ENCODE data around the gene SLAIN1.

Gene SLAIN1

GRCh38 chr13:77717508-77717907 lies 20.0 kb downstream of the SLAIN1 start:
- Histone ChIP-seq H3K4me3 (ENCODE audit: low read length) (no peak overlapping the region), H3K36me3 (ENCODE audit: control insufficient read depth, insufficient read depth, low read length) (no peaks in the 10 kb centered on the region), H3K27ac (ENCODE audit: low read depth, low read length) (no peak overlapping the region), H3K4me1 (ENCODE audit: control insufficient read depth, insufficient read depth, low read length) (no peaks in the 10 kb centered on the region), H3K27me3 (ENCODE audit: control insufficient read depth, insufficient read depth, low read length) (no peaks in the 10 kb centered on the region), H3K9ac (ENCODE audit: low read length) (no peak overlapping the region)

- no peak overlapping the region for H3K4me3 ChIP-seq (ENCODE audit: low read length)
- H3K36me3 ChIP-seq (ENCODE audit: control insufficient read depth, insufficient read depth, low read length), result no peaks in the 10 kb centered on the region
- H3K27me3 ChIP-seq (ENCODE audit: control insufficient read depth, insufficient read depth, low read length), result no peaks in the 10 kb centered on the region
- H3K9ac ChIP-seq (ENCODE audit: low read length), result no peak overlapping the region
- H3K4me1 ChIP-seq (ENCODE audit: control insufficient read depth, insufficient read depth, low read length), result no peaks in the 10 kb centered on the region
- no peak overlapping the region for H3K27ac ChIP-seq (ENCODE audit: low read depth, low read length)
These were observed 21.6 kb downstream of the SLAIN1 start for GRCh38 chr13:77719128-77719527.

- Histone ChIP-seq H3K9ac (ENCODE audit: low read length) (no peak overlapping the region), H3K27me3 (ENCODE audit: control insufficient read depth, insufficient read depth, low read length) (no peaks in the 10 kb centered on the region), H3K27ac (ENCODE audit: low read depth, low read length) (no peak overlapping the region), H3K4me3 (ENCODE audit: low read length) (no peak overlapping the region), H3K4me1 (ENCODE audit: control insufficient read depth, insufficient read depth, low read length) (no peaks in the 10 kb centered on the region), H3K36me3 (ENCODE audit: control insufficient read depth, insufficient read depth, low read length) (no peaks in the 10 kb centered on the region)
These were observed 23.5 kb downstream of the SLAIN1 start for GRCh38 chr13:77720988-77721387.

- no peaks in the 10 kb centered on the region for H3K36me3 ChIP-seq (ENCODE audit: control insufficient read depth, insufficient read depth, low read length)
- H3K4me3 ChIP-seq (ENCODE audit: low read length), result no peak overlapping the region
- H3K9ac ChIP-seq (ENCODE audit: low read length), result no peak overlapping the region
- no peaks in the 10 kb centered on the region for H3K4me1 ChIP-seq (ENCODE audit: control insufficient read depth, insufficient read depth, low read length)
- H3K27me3 ChIP-seq (ENCODE audit: control insufficient read depth, insufficient read depth, low read length), result no peaks in the 10 kb centered on the region
- no peak overlapping the region for H3K27ac ChIP-seq (ENCODE audit: low read depth, low read length)
These were observed 26.6 kb downstream of the SLAIN1 start for GRCh38 chr13:77724092-77724491.

- no peaks in the 10 kb centered on the region for H3K27me3 ChIP-seq (ENCODE audit: control insufficient read depth, insufficient read depth, low read length)
- no peak overlapping the region for H3K9ac ChIP-seq (ENCODE audit: low read length)
- no peak overlapping the region for H3K4me3 ChIP-seq (ENCODE audit: low read length)
- no peaks in the 10 kb centered on the region for H3K36me3 ChIP-seq (ENCODE audit: control insufficient read depth, insufficient read depth, low read length)
- no peak overlapping the region for H3K27ac ChIP-seq (ENCODE audit: low read depth, low read length)
- H3K4me1 ChIP-seq (ENCODE audit: control insufficient read depth, insufficient read depth, low read length), result no peaks in the 10 kb centered on the region
These were observed 27.6 kb downstream of the SLAIN1 start for GRCh38 chr13:77725071-77725470.

GRCh38 chr13:77728265-77729125 lies 31.0 kb downstream of the SLAIN1 start:
- Histone ChIP-seq H3K36me3 (ENCODE audit: control insufficient read depth, insufficient read depth, low read length) (no peaks in the 10 kb centered on the region), H3K4me3 (ENCODE audit: low read length) (no peak overlapping the region), H3K4me1 (ENCODE audit: control insufficient read depth, insufficient read depth, low read length) (no peaks in the 10 kb centered on the region), H3K9ac (ENCODE audit: low read length) (no peak overlapping the region), H3K27me3 (ENCODE audit: control insufficient read depth, insufficient read depth, low read length) (no peaks in the 10 kb centered on the region), H3K27ac (ENCODE audit: low read depth, low read length) (no peak overlapping the region)

- no peak overlapping the region for H3K4me3 ChIP-seq (ENCODE audit: low read length)
- no peak overlapping the region for H3K9ac ChIP-seq (ENCODE audit: low read length)
- no peaks in the 10 kb centered on the region for H3K36me3 ChIP-seq (ENCODE audit: control insufficient read depth, insufficient read depth, low read length)
- no peaks in the 10 kb centered on the region for H3K4me1 ChIP-seq (ENCODE audit: control insufficient read depth, insufficient read depth, low read length)
- no peaks in the 10 kb centered on the region for H3K27me3 ChIP-seq (ENCODE audit: control insufficient read depth, insufficient read depth, low read length)
- H3K27ac ChIP-seq (ENCODE audit: low read depth, low read length), result no peak overlapping the region
These were observed 32.2 kb downstream of the SLAIN1 start for GRCh38 chr13:77729502-77730221.

- Histone ChIP-seq H3K27ac (ENCODE audit: low read depth, low read length) (no peak overlapping the region), H3K4me3 (ENCODE audit: low read length) (no peak overlapping the region), H3K36me3 (ENCODE audit: control insufficient read depth, insufficient read depth, low read length) (no peaks in the 10 kb centered on the region), H3K9ac (ENCODE audit: low read length) (no peak overlapping the region), H3K27me3 (ENCODE audit: control insufficient read depth, insufficient read depth, low read length) (no peaks in the 10 kb centered on the region), H3K4me1 (ENCODE audit: control insufficient read depth, insufficient read depth, low read length) (no peaks in the 10 kb centered on the region)
These were observed 33.1 kb downstream of the SLAIN1 start for GRCh38 chr13:77730572-77730971.

- no peak overlapping the region for H3K4me3 ChIP-seq (ENCODE audit: low read length)
- H3K36me3 ChIP-seq (ENCODE audit: control insufficient read depth, insufficient read depth, low read length), result no peaks in the 10 kb centered on the region
- H3K4me1 ChIP-seq (ENCODE audit: control insufficient read depth, insufficient read depth, low read length), result no peaks in the 10 kb centered on the region
- no peaks in the 10 kb centered on the region for H3K27me3 ChIP-seq (ENCODE audit: control insufficient read depth, insufficient read depth, low read length)
- H3K27ac ChIP-seq (ENCODE audit: low read depth, low read length), result no peak overlapping the region
- no peak overlapping the region for H3K9ac ChIP-seq (ENCODE audit: low read length)
These were observed 34.8 kb downstream of the SLAIN1 start for GRCh38 chr13:77732287-77732686.

- Histone ChIP-seq H3K4me1 (ENCODE audit: control insufficient read depth, insufficient read depth, low read length) (no peaks in the 10 kb centered on the region), H3K36me3 (ENCODE audit: control insufficient read depth, insufficient read depth, low read length) (no peaks in the 10 kb centered on the region), H3K27ac (ENCODE audit: low read depth, low read length) (no peak overlapping the region), H3K4me3 (ENCODE audit: low read length) (no peak overlapping the region), H3K9ac (ENCODE audit: low read length) (no peak overlapping the region), H3K27me3 (ENCODE audit: control insufficient read depth, insufficient read depth, low read length) (no peaks in the 10 kb centered on the region)
These were observed 36.2 kb downstream of the SLAIN1 start for GRCh38 chr13:77733674-77734073.

- Histone ChIP-seq H3K4me3 (ENCODE audit: low read length) (no peak overlapping the region), H3K9ac (ENCODE audit: low read length) (no peak overlapping the region), H3K4me1 (ENCODE audit: control insufficient read depth, insufficient read depth, low read length) (no peaks in the 10 kb centered on the region), H3K27ac (ENCODE audit: low read depth, low read length) (no peak overlapping the region), H3K36me3 (ENCODE audit: control insufficient read depth, insufficient read depth, low read length) (no peaks in the 10 kb centered on the region), H3K27me3 (ENCODE audit: control insufficient read depth, insufficient read depth, low read length) (no peaks in the 10 kb centered on the region)
These were observed 40.2 kb downstream of the SLAIN1 start for GRCh38 chr13:77737583-77738200.

- no peaks in the 10 kb centered on the region for H3K4me1 ChIP-seq (ENCODE audit: control insufficient read depth, insufficient read depth, low read length)
- H3K27ac ChIP-seq (ENCODE audit: low read depth, low read length), result no peak overlapping the region
These were observed 42.7 kb downstream of the SLAIN1 start for GRCh38 chr13:77740097-77740735.

More at GRCh38 chr13:77740097-77740735, 42.7 kb downstream of the SLAIN1 start:
- H3K27me3 ChIP-seq (ENCODE audit: control insufficient read depth, insufficient read depth, low read length), result no peaks in the 10 kb centered on the region
- no peak overlapping the region for H3K4me3 ChIP-seq (ENCODE audit: low read length)
- H3K9ac ChIP-seq (ENCODE audit: low read length), result no peak overlapping the region
- H3K36me3 ChIP-seq (ENCODE audit: control insufficient read depth, insufficient read depth, low read length), result no peaks in the 10 kb centered on the region

All from rectal smooth muscle tissue (tissue), 1 donor.